Keratinocyte (primary cell): ENCODE data around the gene MPPED1.

ENCODE experiments used
- EZH2 ChIP-seq: IDR thresholded peaks from one replicate; pipeline ENCODE4 v1.6.1; 2012; ENCODE audit warnings: inconsistent platforms, mild to moderate bottlenecking, low read length, moderate library complexity
- TF ChIP-seq, protein P1 (sequence below), 3 experiments: IDR thresholded peaks in 1 of 3; conservative IDR thresholded peaks in 1 of 3; optimal IDR thresholded peaks in 1 of 3; 2 replicates in 2 of 3; 3 replicates in 1 of 3; pipeline versions ENCODE3 to v1.5.1; 2011; ENCODE audit warnings: low read length in 3 of 3, mild to moderate bottlenecking in 3 of 3, moderate library complexity in 2 of 3, control low read depth in 1 of 3, inconsistent platforms in 1 of 3; ENCODE audit not compliant: insufficient read depth in 2 of 3; ENCODE audit errors: extremely low read depth in 1 of 3

DNA sequence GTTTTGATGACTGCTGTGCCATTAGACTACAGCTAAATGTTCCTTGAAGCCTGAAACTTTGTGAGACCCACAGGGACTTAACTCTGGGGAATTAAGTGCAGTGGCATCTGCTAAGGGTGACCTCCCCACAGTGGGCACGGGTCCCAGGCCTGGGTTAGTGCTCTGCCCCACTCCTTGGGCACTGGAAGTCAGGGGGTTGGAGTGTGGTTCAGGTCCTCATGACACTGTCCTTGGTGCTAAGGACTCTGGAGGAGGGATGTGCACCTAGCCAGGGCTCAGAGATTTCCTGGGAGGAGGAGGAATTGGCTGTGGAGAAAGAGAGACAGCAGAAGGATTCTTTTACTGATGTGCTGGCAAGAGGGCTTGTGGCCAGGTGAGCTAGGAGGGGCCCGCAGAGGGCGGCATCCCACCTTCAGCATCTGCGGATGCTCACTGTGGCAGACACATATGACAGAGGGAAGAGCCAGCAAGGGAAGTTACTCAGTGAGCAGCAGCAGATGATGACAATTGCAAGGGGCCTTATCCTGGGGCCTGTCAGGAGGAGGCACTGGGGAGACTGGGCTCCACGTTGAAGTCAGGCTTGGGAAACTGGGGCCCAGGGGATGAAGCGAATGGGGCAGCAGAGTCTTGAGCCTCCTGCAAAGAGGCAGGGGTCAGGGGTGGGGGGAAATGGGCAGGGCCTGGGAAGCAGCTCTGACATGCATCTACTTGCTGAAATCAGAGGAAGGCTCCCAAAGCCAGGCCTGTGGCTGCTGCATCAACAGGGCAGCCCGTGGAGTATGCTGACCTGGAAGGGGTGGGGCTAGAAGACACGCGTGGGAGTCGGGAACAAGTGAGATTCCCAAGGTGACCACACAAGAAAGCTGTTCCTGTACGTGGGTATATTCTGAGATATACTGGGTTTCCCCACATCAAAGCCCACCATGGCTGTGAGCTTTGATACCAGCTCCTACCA, 144.0 kb downstream of the MPPED1 start:
- TF ChIP-seq, protein P1, sequence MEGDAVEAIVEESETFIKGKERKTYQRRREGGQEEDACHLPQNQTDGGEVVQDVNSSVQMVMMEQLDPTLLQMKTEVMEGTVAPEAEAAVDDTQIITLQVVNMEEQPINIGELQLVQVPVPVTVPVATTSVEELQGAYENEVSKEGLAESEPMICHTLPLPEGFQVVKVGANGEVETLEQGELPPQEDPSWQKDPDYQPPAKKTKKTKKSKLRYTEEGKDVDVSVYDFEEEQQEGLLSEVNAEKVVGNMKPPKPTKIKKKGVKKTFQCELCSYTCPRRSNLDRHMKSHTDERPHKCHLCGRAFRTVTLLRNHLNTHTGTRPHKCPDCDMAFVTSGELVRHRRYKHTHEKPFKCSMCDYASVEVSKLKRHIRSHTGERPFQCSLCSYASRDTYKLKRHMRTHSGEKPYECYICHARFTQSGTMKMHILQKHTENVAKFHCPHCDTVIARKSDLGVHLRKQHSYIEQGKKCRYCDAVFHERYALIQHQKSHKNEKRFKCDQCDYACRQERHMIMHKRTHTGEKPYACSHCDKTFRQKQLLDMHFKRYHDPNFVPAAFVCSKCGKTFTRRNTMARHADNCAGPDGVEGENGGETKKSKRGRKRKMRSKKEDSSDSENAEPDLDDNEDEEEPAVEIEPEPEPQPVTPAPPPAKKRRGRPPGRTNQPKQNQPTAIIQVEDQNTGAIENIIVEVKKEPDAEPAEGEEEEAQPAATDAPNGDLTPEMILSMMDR (optimal IDR thresholded peaks at IDR 0.05 in 1 of 3, IDR thresholded peaks at IDR 0.05 in 1 of 3, conservative IDR thresholded peaks at IDR 0.05 in 1 of 3; ENCODE audit: extremely low read depth in 1 of 3, insufficient read depth in 2 of 3, low read length in 3 of 3) = no peak
- TF ChIP-seq EZH2 = no peak
